ENCODE results near the gene PAIP2.

PAIP2 gene

GRCh38 chr5:139374909-139375308 is 33.3 kb downstream of the PAIP2 start:
- H3K36me3 ChIP-seq (ENCODE audit: control insufficient read depth in 5 of 5, insufficient read depth in 5 of 5, low read length in 5 of 5): peaks cover 6 to 32% (median 23%) of the 10 kb centered on the region in 5 donors
- no peak overlapping the region for H3K9ac ChIP-seq (ENCODE audit: low read length in 5 of 5)
- H3K27me3 ChIP-seq (ENCODE audit: control insufficient read depth in 5 of 5, insufficient read depth in 4 of 5, low read length in 5 of 5): no peaks in the 10 kb centered on the region
- no peak overlapping the region for H3K27ac ChIP-seq (ENCODE audit: low read depth, low read length)
- H3K4me1 ChIP-seq (ENCODE audit: control insufficient read depth in 5 of 5, insufficient read depth in 5 of 5, low read length in 5 of 5): peaks cover 0 to 20% (median 9%) of the 10 kb centered on the region in 5 donors
- no peaks in the 10 kb centered on the region for H3K9me3 ChIP-seq (ENCODE audit: control insufficient read depth in 5 of 5, low read length in 5 of 5)
- H3K4me3 ChIP-seq (ENCODE audit: low read depth in 1 of 5, low read length in 5 of 5): no peak overlapping the region

GRCh38 chr5:139376364-139376763 is 34.7 kb downstream of the PAIP2 start:
- H3K36me3 ChIP-seq (ENCODE audit: control insufficient read depth in 5 of 5, insufficient read depth in 5 of 5, low read length in 5 of 5): peaks cover 3 to 28% (median 18%) of the 10 kb centered on the region in 5 donors
- no peak overlapping the region for H3K9ac ChIP-seq (ENCODE audit: low read length in 5 of 5)
- no peak overlapping the region for H3K27ac ChIP-seq (ENCODE audit: low read depth, low read length)
- no peaks in the 10 kb centered on the region for H3K9me3 ChIP-seq (ENCODE audit: control insufficient read depth in 5 of 5, low read length in 5 of 5)
- no peaks in the 10 kb centered on the region for H3K27me3 ChIP-seq (ENCODE audit: control insufficient read depth in 5 of 5, insufficient read depth in 4 of 5, low read length in 5 of 5)
- H3K4me1 ChIP-seq (ENCODE audit: control insufficient read depth in 5 of 5, insufficient read depth in 5 of 5, low read length in 5 of 5): peaks cover 0 to 20% (median 9%) of the 10 kb centered on the region in 5 donors
- no peak overlapping the region for H3K4me3 ChIP-seq (ENCODE audit: low read depth in 1 of 5, low read length in 5 of 5)

- Histone ChIP-seq H3K36me3 (ENCODE audit: control insufficient read depth in 5 of 5, insufficient read depth in 5 of 5, low read length in 5 of 5) (peaks cover 0 to 20% (median 9%) of the 10 kb centered on the region in 5 donors), H3K27ac (ENCODE audit: low read depth, low read length) (no peak overlapping the region), H3K9ac (ENCODE audit: low read length in 5 of 5) (no peak overlapping the region), H3K4me1 (ENCODE audit: control insufficient read depth in 5 of 5, insufficient read depth in 5 of 5, low read length in 5 of 5) (peaks cover 0 to 17% (median 9%) of the 10 kb centered on the region in 5 donors), H3K4me3 (ENCODE audit: low read depth in 1 of 5, low read length in 5 of 5) (no peak overlapping the region), H3K27me3 (ENCODE audit: control insufficient read depth in 5 of 5, insufficient read depth in 4 of 5, low read length in 5 of 5) (no peaks in the 10 kb centered on the region), H3K9me3 (ENCODE audit: control insufficient read depth in 5 of 5, low read length in 5 of 5) (no peaks in the 10 kb centered on the region)
Measured at GRCh38 chr5:139377226-139377625, 35.6 kb downstream of the PAIP2 start.

- H3K9ac ChIP-seq (ENCODE audit: low read length in 5 of 5): no peak overlapping the region
- no peaks in the 10 kb centered on the region for H3K27me3 ChIP-seq (ENCODE audit: control insufficient read depth in 5 of 5, insufficient read depth in 4 of 5, low read length in 5 of 5)
- no peak overlapping the region for H3K27ac ChIP-seq (ENCODE audit: low read depth, low read length)
- peaks cover 0 to 20% (median 9%) of the 10 kb centered on the region in 5 donors for H3K36me3 ChIP-seq (ENCODE audit: control insufficient read depth in 5 of 5, insufficient read depth in 5 of 5, low read length in 5 of 5)
- H3K4me1 ChIP-seq (ENCODE audit: control insufficient read depth in 5 of 5, insufficient read depth in 5 of 5, low read length in 5 of 5): peaks cover 0 to 9% (median 6%) of the 10 kb centered on the region in 5 donors
- no peak overlapping the region for H3K4me3 ChIP-seq (ENCODE audit: low read depth in 1 of 5, low read length in 5 of 5)
- no peaks in the 10 kb centered on the region for H3K9me3 ChIP-seq (ENCODE audit: control insufficient read depth in 5 of 5, low read length in 5 of 5)
Measured at GRCh38 chr5:139378101-139378825, 36.6 kb downstream of the PAIP2 start.

DNA sequence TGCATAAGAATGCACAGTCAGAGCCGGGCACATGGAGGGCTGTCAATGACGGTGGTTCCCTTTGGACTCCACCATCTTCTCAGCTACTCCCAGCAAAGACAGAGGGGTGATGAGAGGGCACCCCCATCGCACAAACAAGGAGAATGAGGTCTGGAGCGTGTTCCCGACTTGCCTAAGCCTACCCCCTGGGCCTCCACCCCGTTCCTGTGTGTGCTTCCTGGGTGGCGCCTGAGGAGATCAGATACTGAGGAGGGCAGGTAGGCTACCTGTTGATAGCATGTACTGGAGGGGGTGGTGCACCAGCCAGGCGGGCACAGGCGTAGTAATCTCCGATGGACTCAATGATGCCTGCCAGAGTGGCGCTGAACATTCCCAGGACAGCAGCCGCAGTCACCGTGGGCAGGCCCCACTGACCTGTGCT is 37.3 kb downstream of the PAIP2 start:
- H3K9me3 ChIP-seq (ENCODE audit: control insufficient read depth in 5 of 5, low read length in 5 of 5): no peaks in the 10 kb centered on the region
- H3K4me3 ChIP-seq (ENCODE audit: low read depth in 1 of 5, low read length in 5 of 5): no peak overlapping the region
- peaks cover 0 to 5% (median under 1%) of the 10 kb centered on the region in 5 donors for H3K4me1 ChIP-seq (ENCODE audit: control insufficient read depth in 5 of 5, insufficient read depth in 5 of 5, low read length in 5 of 5)
- H3K36me3 ChIP-seq (ENCODE audit: control insufficient read depth in 5 of 5, insufficient read depth in 5 of 5, low read length in 5 of 5): peaks cover 0 to 14% (median 8%) of the 10 kb centered on the region in 5 donors
- H3K9ac ChIP-seq (ENCODE audit: low read length in 5 of 5): no peak overlapping the region
- no peaks in the 10 kb centered on the region for H3K27me3 ChIP-seq (ENCODE audit: control insufficient read depth in 5 of 5, insufficient read depth in 4 of 5, low read length in 5 of 5)
- H3K27ac ChIP-seq (ENCODE audit: low read depth, low read length): no peak overlapping the region

DNA sequence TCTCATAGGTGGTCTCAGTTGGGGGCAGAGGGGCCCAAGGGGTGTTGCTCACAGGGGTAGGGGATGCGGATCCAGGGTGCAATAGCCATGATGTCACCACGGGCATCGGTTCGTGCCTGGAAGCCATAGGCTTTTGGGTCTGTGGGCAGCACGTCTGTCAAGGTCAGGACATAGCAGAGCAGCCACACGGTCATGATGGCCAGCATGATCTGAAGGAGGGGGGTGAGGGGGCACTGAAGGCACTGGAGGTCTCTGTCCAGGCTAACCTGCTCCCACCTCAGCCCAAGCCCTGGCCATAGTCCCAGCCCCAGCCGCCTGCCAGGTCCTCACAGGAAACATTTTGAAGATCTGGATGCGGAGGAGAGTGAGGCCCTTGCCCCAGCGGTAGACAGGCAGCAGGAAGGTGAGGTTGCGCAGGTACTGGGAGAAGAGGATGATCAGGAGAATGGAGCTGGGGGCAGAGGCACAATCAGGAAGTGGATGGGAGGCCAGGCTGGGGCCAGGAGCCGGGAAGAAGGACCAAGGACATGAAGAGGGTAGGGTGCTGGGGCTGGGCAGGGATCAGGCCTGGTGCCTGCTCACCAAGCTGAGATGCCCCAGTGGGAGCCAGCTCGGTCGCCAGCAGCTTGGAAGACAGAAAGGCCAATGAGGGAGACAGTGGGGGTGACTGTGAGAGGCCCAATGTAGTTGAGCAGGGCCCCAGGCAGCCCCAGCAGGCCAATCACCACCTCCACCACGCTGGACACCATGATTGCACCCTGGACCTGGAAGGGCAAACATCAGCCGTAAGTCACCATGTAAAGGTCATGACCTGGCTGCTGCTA is 38.2 kb downstream of the PAIP2 start:
- H3K27ac ChIP-seq (ENCODE audit: low read depth, low read length): no peak overlapping the region
- H3K4me3 ChIP-seq (ENCODE audit: low read depth in 1 of 5, low read length in 5 of 5): no peak overlapping the region
- H3K36me3 ChIP-seq (ENCODE audit: control insufficient read depth in 5 of 5, insufficient read depth in 5 of 5, low read length in 5 of 5): peaks cover 0 to 7% (median 3%) of the 10 kb centered on the region in 5 donors
- no peak overlapping the region for H3K9ac ChIP-seq (ENCODE audit: low read length in 5 of 5)
- H3K27me3 ChIP-seq (ENCODE audit: control insufficient read depth in 5 of 5, insufficient read depth in 4 of 5, low read length in 5 of 5): no peaks in the 10 kb centered on the region
- no peaks in the 10 kb centered on the region for H3K9me3 ChIP-seq (ENCODE audit: control insufficient read depth in 5 of 5, low read length in 5 of 5)
- H3K4me1 ChIP-seq (ENCODE audit: control insufficient read depth in 5 of 5, insufficient read depth in 5 of 5, low read length in 5 of 5): peaks cover 0 to 14% (median 8%) of the 10 kb centered on the region in 5 donors

DNA sequence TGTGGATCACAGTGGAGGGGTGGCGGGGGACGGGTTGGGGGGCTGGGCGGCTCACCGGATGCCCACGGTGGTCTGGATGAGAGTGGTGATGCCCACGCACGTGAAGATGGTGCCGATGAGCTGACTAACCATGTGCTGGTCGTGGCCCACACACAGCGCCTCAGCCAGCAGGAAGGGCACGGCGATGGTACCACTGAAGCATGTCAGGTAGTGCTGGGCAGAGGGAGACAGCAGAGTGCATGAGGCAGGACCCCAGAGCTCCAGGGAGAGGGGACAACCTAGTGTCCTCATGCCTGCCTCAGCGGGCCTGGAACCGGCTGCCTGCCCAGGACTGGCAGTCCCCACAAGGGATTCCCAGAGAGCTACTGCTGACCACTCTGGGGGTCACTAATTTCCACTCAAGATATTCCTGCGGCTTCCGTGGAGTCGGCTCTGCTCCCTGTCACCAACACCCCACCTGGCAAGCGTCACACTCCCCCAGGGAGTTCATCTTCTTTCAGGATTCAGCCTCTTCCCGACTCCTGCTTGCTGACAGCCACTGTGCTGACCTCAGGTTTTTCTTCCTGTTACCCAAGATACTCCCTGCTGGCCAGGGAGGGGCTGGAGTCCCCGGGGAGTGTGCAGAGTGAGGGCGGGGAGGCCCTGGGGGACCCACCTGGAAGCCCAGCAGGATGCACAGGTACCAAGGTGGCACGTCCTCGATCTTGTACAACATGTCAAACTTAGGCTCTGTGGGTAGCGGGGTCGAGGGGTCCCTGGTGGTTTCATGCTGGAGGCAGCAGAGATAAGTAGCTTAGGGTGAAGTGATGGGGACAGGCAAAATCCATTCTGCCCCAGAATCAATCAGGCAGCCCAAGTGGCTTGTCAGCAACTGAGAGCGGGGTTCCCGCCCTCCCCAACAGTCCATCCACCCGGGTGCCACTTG is 40.4 kb downstream of the PAIP2 start:
- Histone ChIP-seq H3K36me3 (ENCODE audit: control insufficient read depth in 5 of 5, insufficient read depth in 5 of 5, low read length in 5 of 5) (peaks cover 0 to 3% (median 0%) of the 10 kb centered on the region in 5 donors), H3K9me3 (ENCODE audit: control insufficient read depth in 5 of 5, low read length in 5 of 5) (no peaks in the 10 kb centered on the region), H3K9ac (ENCODE audit: low read length in 5 of 5) (no peak overlapping the region), H3K27ac (ENCODE audit: low read depth, low read length) (no peak overlapping the region), H3K27me3 (ENCODE audit: control insufficient read depth in 5 of 5, insufficient read depth in 4 of 5, low read length in 5 of 5) (no peaks in the 10 kb centered on the region), H3K4me3 (ENCODE audit: low read depth in 1 of 5, low read length in 5 of 5) (no peak overlapping the region), H3K4me1 (ENCODE audit: control insufficient read depth in 5 of 5, insufficient read depth in 5 of 5, low read length in 5 of 5) (peaks cover 0 to 17% (median 13%) of the 10 kb centered on the region in 5 donors)

GRCh38 chr5:139382807-139383206 is 41.2 kb downstream of the PAIP2 start:
- Histone ChIP-seq H3K27me3 (ENCODE audit: control insufficient read depth in 5 of 5, insufficient read depth in 4 of 5, low read length in 5 of 5) (no peaks in the 10 kb centered on the region), H3K4me1 (ENCODE audit: control insufficient read depth in 5 of 5, insufficient read depth in 5 of 5, low read length in 5 of 5) (peaks cover 0 to 20% (median 13%) of the 10 kb centered on the region in 5 donors), H3K27ac (ENCODE audit: low read depth, low read length) (no peak overlapping the region), H3K36me3 (ENCODE audit: control insufficient read depth in 5 of 5, insufficient read depth in 5 of 5, low read length in 5 of 5) (peaks cover 0 to 2% (median 0%) of the 10 kb centered on the region in 5 donors), H3K9ac (ENCODE audit: low read length in 5 of 5) (no peak overlapping the region), H3K9me3 (ENCODE audit: control insufficient read depth in 5 of 5, low read length in 5 of 5) (no peaks in the 10 kb centered on the region), H3K4me3 (ENCODE audit: low read depth in 1 of 5, low read length in 5 of 5) (no peak overlapping the region)

DNA sequence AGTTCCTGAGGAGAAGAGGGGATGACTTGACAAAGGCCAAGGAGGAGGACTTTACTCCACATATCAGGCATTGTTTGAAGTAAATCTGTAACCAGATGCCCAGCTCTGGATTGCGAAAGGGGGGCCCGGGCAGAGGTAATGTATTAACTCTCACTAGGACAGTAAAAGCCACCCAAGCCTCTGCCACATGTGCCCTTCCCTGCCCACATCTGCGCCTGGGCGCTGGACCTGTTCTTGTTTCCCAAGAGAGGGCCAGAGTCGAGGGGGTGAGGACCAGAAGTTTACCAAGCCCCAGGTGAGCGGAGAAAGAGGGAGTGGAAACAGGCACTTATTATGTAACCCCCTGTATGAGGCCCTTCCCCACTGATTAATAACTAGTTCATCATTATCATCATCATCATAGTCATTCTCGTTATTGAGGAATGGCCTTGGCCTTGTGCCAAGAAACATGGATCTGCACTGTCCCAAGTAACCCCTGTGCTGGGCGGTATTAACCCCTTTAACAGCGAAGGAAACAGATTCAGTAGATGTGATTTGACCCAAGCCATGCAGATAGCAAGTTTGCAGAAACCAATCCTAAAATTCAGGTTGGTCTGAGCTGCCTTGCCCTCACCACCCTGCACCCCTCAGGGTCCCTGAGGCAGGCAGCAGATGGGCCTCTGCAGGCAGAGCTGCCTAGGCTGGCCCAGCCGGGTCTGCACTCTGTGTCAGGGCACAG is 41.8 kb downstream of the PAIP2 start, which contains the start of gene SLC23A1:
SLC23A1 (minus strand) TSS at position 23 of the 718 bp plus-strand sequence. CDS start 44 bp downstream, outside the sequence.
- Histone ChIP-seq H3K9ac (ENCODE audit: low read length in 5 of 5) (no peak within 1 kb of the TSS), H3K4me1 (ENCODE audit: control insufficient read depth in 5 of 5, insufficient read depth in 5 of 5, low read length in 5 of 5) (peaks cover 0 to 26% (median 14%) of the 10 kb centered on the region in 5 donors)

More for the DNA sequence above, 41.8 kb downstream of the PAIP2 start, which contains the start of gene SLC23A1:
- Histone ChIP-seq H3K4me3 (ENCODE audit: low read depth in 1 of 5, low read length in 5 of 5) (no peak within 1 kb of the TSS), H3K27ac (ENCODE audit: low read depth, low read length) (no peak within 1 kb of the TSS), H3K27me3 (ENCODE audit: control insufficient read depth in 5 of 5, insufficient read depth in 4 of 5, low read length in 5 of 5) (no peaks in the 10 kb centered on the region), H3K9me3 (ENCODE audit: control insufficient read depth in 5 of 5, low read length in 5 of 5) (no peaks in the 10 kb centered on the region), H3K36me3 (ENCODE audit: control insufficient read depth in 5 of 5, insufficient read depth in 5 of 5, low read length in 5 of 5) (no peaks in the 10 kb centered on the region)

Measured in subcutaneous abdominal adipose tissue (tissue), 5 donors.